IMR-90 (cell line): Measurements from ENCODE around the gene PAWR. TPM values are rescaled to one million over a fixed set of nuclear protein-coding genes. Genes with fewer than 3 reads are reported as not detected.

Experiments used
- ATAC-seq: fragments of 200-7000 bp; cut with Tn5 transposase; 2 replicates; pipeline ENCODE4 v1.9.1; 2020; ENCODE audit warnings: low read depth, mild to moderate bottlenecking, moderate library complexity
- BruUV-seq: library from RNA; stranded (reverse); fragments of 400-500 nt; replicated peaks from 2 replicates; lab custom pipeline; 2021; lab: Mats Ljungman, UMichigan
- CTCF ChIA-PET: fragments of 300-600 bp; formaldehyde crosslinking; extraction: SDS; loops from one replicate; lab custom pipeline; 2021; ENCODE audit warnings: antibody characterized with exemption; lab: Yijun Ruan, JAX
- POLR2A ChIA-PET: fragments of 300-600 bp; sonication (Branson Sonifier 250); formaldehyde crosslinking; loops from one replicate; lab custom pipeline; 2022; ENCODE audit warnings: antibody characterized with exemption; ENCODE audit not compliant: unreplicated experiment; lab: Charles Lee
- DNase-seq: peaks from one replicate; pipeline ENCODE4 v3.0.0; 2013
- H2AFZ ChIP-seq: replicated peaks from 2 replicates; pipeline ENCODE3; 2013; ENCODE audit warnings: low read length, mild to moderate bottlenecking; ENCODE audit not compliant: poor library complexity
- H2AK5ac ChIP-seq: 2 replicates; pipeline ENCODE4 v1.6.1; 2013; ENCODE audit warnings: low read depth, low read length, inconsistent platforms
- H2AK9ac ChIP-seq: replicated peaks from 2 replicates; pipeline ENCODE3; 2013; ENCODE audit warnings: mild to moderate bottlenecking, low read depth, low read length, moderate library complexity; ENCODE audit not compliant: poor library complexity
- H2BK120ac ChIP-seq: 2 replicates; pipeline ENCODE4 v1.6.1; 2013; ENCODE audit warnings: low read depth, low read length, inconsistent platforms
- H2BK15ac ChIP-seq: 3 replicates; pipeline ENCODE4 v1.6.1; 2013; ENCODE audit warnings: low read depth, low read length, inconsistent platforms
- H2BK20ac ChIP-seq: 2 replicates; pipeline ENCODE4 v1.6.1; 2013; ENCODE audit warnings: low read depth, mild to moderate bottlenecking, inconsistent platforms, low read length, moderate library complexity
- H2BK5ac ChIP-seq: 2 replicates; pipeline ENCODE4 v1.6.1; 2013; ENCODE audit warnings: mild to moderate bottlenecking, low read depth, low read length, inconsistent platforms; ENCODE audit not compliant: poor library complexity, severe bottlenecking
- H3K14ac ChIP-seq: replicated peaks from 2 replicates; pipeline ENCODE4 v1.6.1; 2013; ENCODE audit warnings: low read depth, low read length, inconsistent platforms
- H3K18ac ChIP-seq: 2 replicates; pipeline ENCODE4 v1.6.1; 2013; ENCODE audit warnings: low read depth, low read length, control low read depth
- H3K23ac ChIP-seq: 2 replicates; pipeline ENCODE4 v1.6.1; 2013; ENCODE audit warnings: low read depth, low read length, inconsistent platforms
- H3K27ac ChIP-seq: 2 replicates; pipeline ENCODE4 v1.5.1; 2013; ENCODE audit warnings: mild to moderate bottlenecking, control low read depth, low read length; ENCODE audit not compliant: insufficient read depth
- H3K27me3 ChIP-seq: 2 replicates; pipeline ENCODE4 v1.6.1; 2013; ENCODE audit warnings: low read length; ENCODE audit not compliant: control insufficient read depth, insufficient read depth
- H3K36me3 ChIP-seq: 2 replicates; pipeline ENCODE4 v1.6.1; 2013; ENCODE audit warnings: low read length, mixed read lengths; ENCODE audit not compliant: control insufficient read depth, insufficient read depth
- H3K4ac ChIP-seq: 2 replicates; pipeline ENCODE4 v1.6.1; 2013; ENCODE audit warnings: low read depth, low read length, inconsistent platforms
- H3K4me1 ChIP-seq: 2 replicates; pipeline ENCODE4 v1.6.1; 2013; ENCODE audit warnings: low read length, mixed read lengths; ENCODE audit not compliant: control insufficient read depth, insufficient read depth
- H3K4me2 ChIP-seq: 2 replicates; pipeline ENCODE4 v1.6.1; 2013; ENCODE audit warnings: low read depth, mild to moderate bottlenecking, control low read depth, low read length, moderate library complexity
- H3K4me3 ChIP-seq: 2 replicates; pipeline ENCODE4 v1.5.1; 2013; ENCODE audit warnings: low read depth, mild to moderate bottlenecking, control low read depth, low read length, moderate library complexity; ENCODE audit not compliant: insufficient read depth
- H3K56ac ChIP-seq: 2 replicates; pipeline ENCODE4 v1.6.1; 2013; ENCODE audit warnings: low read length, inconsistent platforms; ENCODE audit not compliant: insufficient read depth; ENCODE audit errors: extremely low read depth
- H3K79me1 ChIP-seq, 2 experiments: 2 replicates each; pipeline ENCODE4 v1.6.1; 2013; ENCODE audit warnings: low read length in 2 of 2, inconsistent platforms in 1 of 2, low read depth in 1 of 2
- H3K9ac ChIP-seq: 2 replicates; pipeline ENCODE4 v1.6.1; 2013; ENCODE audit warnings: low read depth, low read length, control low read depth
- H3K9me1 ChIP-seq: 2 replicates; pipeline ENCODE4 v1.6.1; 2013; ENCODE audit warnings: low read length, inconsistent platforms; ENCODE audit not compliant: insufficient read depth
- H3K9me3 ChIP-seq: 2 replicates; pipeline ENCODE4 v1.6.1; 2013; ENCODE audit warnings: low read length; ENCODE audit not compliant: control insufficient read depth, insufficient read depth
- H4K20me1 ChIP-seq: 2 replicates; pipeline ENCODE4 v1.6.1; 2013; ENCODE audit warnings: low read length, inconsistent platforms; ENCODE audit not compliant: insufficient read depth
- H4K5ac ChIP-seq: 2 replicates; pipeline ENCODE4 v1.6.1; 2013; ENCODE audit warnings: mild to moderate bottlenecking, low read depth, low read length, control low read depth
- H4K8ac ChIP-seq, 2 experiments: 2 replicates each; pipeline ENCODE4 v1.6.1; 2013; ENCODE audit warnings: low read depth in 2 of 2, low read length in 2 of 2, control low read depth in 1 of 2, inconsistent platforms in 1 of 2
- H4K91ac ChIP-seq: 2 replicates; pipeline ENCODE4 v1.6.1; 2013; ENCODE audit warnings: low read depth, low read length, inconsistent platforms; ENCODE audit not compliant: insufficient read depth
- FOS ChIP-seq: fragments of 150-350 bp; IDR thresholded peaks from 2 replicates; pipeline ENCODE4 v1.6.1; 2016; ENCODE audit warnings: low read depth, low read length
- MAFK ChIP-seq: IDR thresholded peaks from 2 replicates; pipeline ENCODE4 v1.6.1; 2012; ENCODE audit warnings: low read depth, low read length, improper control_type of control experiment
- RFX5 ChIP-seq: IDR thresholded peaks from 2 replicates; pipeline ENCODE4 v1.8.0; 2012; ENCODE audit warnings: low read depth, mild to moderate bottlenecking, low read length, moderate library complexity
- WGBS, 2 experiments: methylation state at CpG; one replicate each; pipeline versions ENCODE4 v1.1.5 to v1.1.7; 2013; ENCODE audit warnings: missing lambda C conversion rate in 2 of 2; ENCODE audit not compliant: insufficient read length in 1 of 2; ENCODE audit errors: extremely low coverage in 2 of 2; 5-methylcytosine and 5-hydroxymethylcytosine counted together
- dilution Hi-C: fragments of 300-500 bp; cut with HindIII; formaldehyde crosslinking; loops from one replicate; pipeline ENCODE4 v1.14.3; 2018; ENCODE audit warnings: low sequenced_read_pairs; ENCODE audit not compliant: unreplicated experiment
- in situ Hi-C: fragments of 300-500 bp; cut with MboI; formaldehyde crosslinking; loops from 3 replicates; pipeline ENCODE4 v1.14.3; 2019; ENCODE audit warnings: low sequenced_read_pairs, inconsistent platforms, mixed read lengths
- intact Hi-C: fragments of 100-400 bp; cut with micrococcal nuclease; formaldehyde crosslinking; loops from 2 replicates; pipeline ENCODE4 v1.10.0; 2022
- polyA plus RNA-seq, 3 experiments: library from polyadenylated mRNA; depleted of rRNA; stranded (reverse); fragments of >200 nt; gene quantifications; 2 replicates each; pipeline ENCODE4 v1.2.3, GENCODE V29; 2012; ENCODE audit warnings: low replicate concordance in 1 of 3
- total RNA-seq: library from RNA; depleted of rRNA; stranded (reverse); fragments of >200 nt; gene quantifications from 2 replicates; pipeline ENCODE4 v1.2.3, GENCODE V29; 2012

Gene PAWR
- total and polyA plus RNA-seq, 2 of the 4 experiments (the other 2 are of a cell fraction): 13.2 to 13.6 TPM

DNA sequence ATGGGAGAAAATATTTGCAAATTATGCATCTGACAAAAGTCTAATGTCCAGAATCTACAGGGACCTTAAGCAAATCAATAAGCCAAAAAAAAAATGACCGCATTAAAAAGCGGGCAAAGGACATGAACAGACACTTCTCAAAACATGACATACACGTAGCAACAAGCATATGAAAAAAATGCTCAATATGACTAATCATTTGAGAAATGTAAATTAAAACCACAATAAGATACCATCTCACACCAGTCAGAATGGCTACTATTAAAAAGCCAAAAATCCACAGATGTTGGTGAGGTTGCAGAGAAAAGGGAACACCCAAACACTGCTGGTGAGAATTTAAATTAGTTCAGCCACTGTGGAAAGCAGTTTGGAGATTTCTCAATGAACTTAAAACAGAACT, 16.1 kb downstream of the PAWR start:
- dilution Hi-C loops: no loop called here

More for the DNA sequence above, 16.1 kb downstream of the PAWR start:
- Histone ChIP-seq H3K56ac (no peak overlapping the region), H4K8ac (no peak overlapping the region), H2AK5ac (no peak overlapping the region), H3K18ac (no peak overlapping the region), H3K9ac (no peak overlapping the region), H3K4me1 (peaks cover 3% of the 10 kb centered on the region), H2BK20ac (no peak overlapping the region), H3K9me1 (no peaks in the 10 kb centered on the region), H3K4me3 (no peak overlapping the region), H3K23ac (no peak overlapping the region), H4K91ac (no peak overlapping the region), H2AK9ac (no peak overlapping the region), H3K4me2 (no peak overlapping the region), H3K27ac (no peak overlapping the region), H2BK5ac (no peak overlapping the region), H3K36me3 (no peaks in the 10 kb centered on the region), H4K5ac (no peak overlapping the region), H3K27me3 (no peaks in the 10 kb centered on the region), H2BK120ac (no peak overlapping the region), H2AFZ (no peak overlapping the region), H3K14ac (no peak overlapping the region), H3K79me1 (peaks cover 16 to 57% of the 10 kb centered on the region in 2 experiments), H3K9me3 (peaks cover 2% of the 10 kb centered on the region; the same call in 1 of the 2 replicates), H3K4ac (no peak overlapping the region), H2BK15ac (no peak overlapping the region), H4K20me1 (peaks cover 11% of the 10 kb centered on the region)
- ChIA-PET CTCF (no interaction called here), POLR2A (no interaction called here)
- DNase-seq (peak; percentile 72), ATAC-seq (peak; percentile 59)
- TF ChIP-seq MAFK: 0 out of 2 replicates have a peak, but pooled peaks have one; percentile 12
- no peak for TF ChIP-seq RFX5
- peak; percentile 21; the same call in 1 of the 2 replicates for TF ChIP-seq FOS
- in situ Hi-C loops: no loop called here
- BruUV-seq: no TSS peak
- no CpG with 5 or more reads among the region's 3 CpGs for WGBS, 2 experiments
- intact Hi-C loops: no loop called here
